Fibroblast of lung (primary cell): ENCODE measurements around the gene BRD2.

Experiments
- EZH2 ChIP-seq: IDR thresholded peaks from 2 replicates; pipeline ENCODE4 v1.5.1; 2012; ENCODE audit warnings: low read length, control low read depth, mild to moderate bottlenecking; ENCODE audit errors: missing control alignments
- TF ChIP-seq, protein P1 (sequence below), 2 donors: IDR thresholded peaks in 1 of 2; conservative IDR thresholded peaks in 1 of 2; 1 replicate in 1 of 2; 2 replicates in 1 of 2; pipeline ENCODE4 v1.5.1; 2011 to 2012; ENCODE audit warnings: low read length in 2 of 2, control low read depth in 1 of 2, inconsistent platforms in 1 of 2, low read depth in 1 of 2, mild to moderate bottlenecking in 1 of 2

DNA sequence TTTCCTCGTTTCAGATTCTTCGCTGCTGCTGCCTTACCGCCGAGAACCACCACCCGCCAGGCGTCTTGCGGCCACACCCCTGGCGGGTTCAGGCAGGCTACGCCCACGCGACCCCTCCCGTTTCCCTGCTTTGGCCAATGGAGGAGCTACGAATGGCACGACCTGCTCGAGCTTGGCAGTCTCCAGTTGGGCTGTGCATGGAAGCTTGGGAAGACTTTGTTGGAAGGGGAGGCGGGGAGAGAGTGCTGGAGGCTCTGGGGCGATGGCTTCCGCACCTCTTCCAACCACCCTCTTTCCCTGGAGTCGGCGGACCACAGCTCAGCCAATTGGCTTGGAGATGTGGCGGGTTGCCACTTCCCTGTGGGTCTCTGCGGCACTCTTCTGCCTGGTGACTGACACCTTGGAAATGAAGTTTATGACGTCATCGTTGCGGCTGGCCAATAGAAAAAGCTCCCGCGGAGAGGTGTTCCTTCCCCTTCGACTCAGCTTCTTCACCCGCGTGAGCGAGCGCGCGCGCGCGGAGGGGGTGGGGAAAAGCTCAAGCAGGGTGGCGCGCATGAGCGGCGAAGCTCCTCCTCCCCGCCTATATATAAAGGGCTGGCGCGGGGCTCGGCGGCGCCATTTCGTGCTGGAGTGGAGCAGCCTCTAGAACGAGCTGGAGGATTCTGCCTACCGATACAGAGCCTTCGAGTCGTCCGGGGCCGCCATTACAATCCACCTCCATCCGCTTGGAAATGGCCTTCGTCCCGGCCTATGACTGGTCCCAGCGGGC lies 3.4 kb downstream of the BRD2 start:
- TF ChIP-seq, protein P1, sequence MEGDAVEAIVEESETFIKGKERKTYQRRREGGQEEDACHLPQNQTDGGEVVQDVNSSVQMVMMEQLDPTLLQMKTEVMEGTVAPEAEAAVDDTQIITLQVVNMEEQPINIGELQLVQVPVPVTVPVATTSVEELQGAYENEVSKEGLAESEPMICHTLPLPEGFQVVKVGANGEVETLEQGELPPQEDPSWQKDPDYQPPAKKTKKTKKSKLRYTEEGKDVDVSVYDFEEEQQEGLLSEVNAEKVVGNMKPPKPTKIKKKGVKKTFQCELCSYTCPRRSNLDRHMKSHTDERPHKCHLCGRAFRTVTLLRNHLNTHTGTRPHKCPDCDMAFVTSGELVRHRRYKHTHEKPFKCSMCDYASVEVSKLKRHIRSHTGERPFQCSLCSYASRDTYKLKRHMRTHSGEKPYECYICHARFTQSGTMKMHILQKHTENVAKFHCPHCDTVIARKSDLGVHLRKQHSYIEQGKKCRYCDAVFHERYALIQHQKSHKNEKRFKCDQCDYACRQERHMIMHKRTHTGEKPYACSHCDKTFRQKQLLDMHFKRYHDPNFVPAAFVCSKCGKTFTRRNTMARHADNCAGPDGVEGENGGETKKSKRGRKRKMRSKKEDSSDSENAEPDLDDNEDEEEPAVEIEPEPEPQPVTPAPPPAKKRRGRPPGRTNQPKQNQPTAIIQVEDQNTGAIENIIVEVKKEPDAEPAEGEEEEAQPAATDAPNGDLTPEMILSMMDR (conservative IDR thresholded peaks at IDR 0.05 in 1 of 2, IDR thresholded peaks at IDR 0.05 in 1 of 2; ENCODE audit: low read depth in 1 of 2, low read length in 2 of 2), result no peak
- TF ChIP-seq EZH2, result no peak
